Measurements from ENCODE around the gene XKR3. TPM values are rescaled to one million over a fixed set of nuclear protein-coding genes. Genes with fewer than 3 reads are reported as not detected.
"Not testable (repeated sequence)": the region's sequence is repeated elsewhere in the genome, so short reads cannot be mapped to it uniquely, and the experiment has no call there.

XKR3 gene
- polyA plus RNA-seq, 1 donor, result not detected

DNA sequence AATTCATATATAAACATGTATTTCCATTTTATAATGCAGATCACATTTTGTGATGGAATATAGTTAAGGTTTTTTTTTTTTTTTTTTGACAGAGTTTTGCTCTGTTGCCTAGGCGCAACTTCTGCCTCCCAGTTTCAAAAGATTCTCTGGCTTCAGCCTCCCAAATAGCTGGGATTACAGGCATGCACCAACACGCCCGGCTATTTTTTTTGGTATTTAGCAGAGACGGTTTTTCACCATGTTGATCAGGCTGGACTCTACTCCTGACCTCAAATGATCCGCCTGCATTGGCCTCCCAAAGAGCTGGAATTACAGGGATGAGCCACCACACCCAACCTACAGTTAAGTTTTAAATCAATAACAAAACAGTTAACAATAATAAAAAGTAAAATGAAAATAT lies 18.8 kb downstream of the XKR3 start:
- DNase-seq (ENCODE audit: low read depth), result no peak

DNA sequence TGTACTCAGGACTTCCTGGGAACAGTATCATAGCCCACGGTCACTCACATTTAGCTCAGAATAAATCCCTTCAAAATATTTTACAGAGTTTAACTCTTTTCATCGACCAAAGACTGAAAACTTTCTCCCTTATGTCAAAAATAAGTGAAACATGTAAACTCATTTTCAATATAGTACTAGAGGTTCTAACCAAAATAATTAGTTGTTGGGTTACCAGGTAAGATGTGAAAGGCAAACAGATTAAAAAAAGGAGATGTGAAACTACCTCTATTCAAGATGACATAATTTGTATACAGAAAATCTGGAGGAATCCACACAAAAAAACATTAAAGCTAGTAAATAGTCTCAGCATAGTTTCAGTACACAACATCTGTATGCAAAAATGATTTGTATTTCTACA lies 20.3 kb downstream of the XKR3 start:
- no peak for DNase-seq (ENCODE audit: low read depth)

- DNase-seq (ENCODE audit: low read depth), result no peak
These were observed 21.8 kb downstream of the XKR3 start for GRCh38 chr22:16803255-16803917.

DNA sequence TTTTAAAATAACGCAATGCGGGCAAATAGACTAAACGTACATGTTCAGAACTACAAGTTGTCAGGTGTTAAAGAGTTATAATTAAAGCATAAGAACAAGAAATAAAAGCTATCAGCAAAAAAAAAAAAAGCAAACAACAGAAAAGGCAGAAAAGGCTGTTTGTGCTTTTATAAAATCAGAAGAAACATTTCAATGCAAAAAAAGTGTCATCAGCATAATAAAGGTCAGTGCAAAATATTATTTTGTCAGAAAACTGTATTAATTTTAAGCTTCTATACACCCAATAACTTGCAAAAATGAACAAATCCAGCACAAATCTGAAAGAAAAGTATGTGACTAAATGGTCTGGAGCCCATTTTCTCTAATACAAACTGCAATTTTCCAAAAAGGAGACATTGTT lies 23.6 kb downstream of the XKR3 start:
- DNase-seq (ENCODE audit: low read depth), result no peak

- no peak for DNase-seq (ENCODE audit: low read depth)
These were observed 24.1 kb downstream of the XKR3 start for GRCh38 chr22:16801088-16801487.

DNA sequence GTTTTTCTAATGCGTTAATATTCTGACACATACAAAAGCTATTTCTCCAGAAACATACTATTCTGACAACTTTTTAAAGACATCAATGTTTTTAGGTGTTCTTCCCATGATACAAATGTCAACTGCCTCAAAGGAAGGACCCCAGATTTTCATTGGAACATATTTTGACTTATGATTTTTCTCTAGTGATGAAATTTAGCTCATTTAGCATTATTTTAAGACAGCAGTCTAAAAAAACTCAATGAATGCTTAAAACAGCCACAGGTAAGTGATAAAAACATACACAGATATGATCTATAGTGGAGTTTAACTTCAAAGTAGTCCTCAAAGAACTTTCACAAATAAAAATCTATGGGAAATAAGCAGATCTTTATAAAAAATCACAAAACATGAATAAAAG lies 24.9 kb downstream of the XKR3 start:
- DNase-seq (ENCODE audit: low read depth), result no peak

GRCh38 chr22:16795504-16795903 lies 29.7 kb downstream of the XKR3 start:
- not testable (repeated sequence) for DNase-seq (ENCODE audit: low read depth)

- no peak for DNase-seq (ENCODE audit: low read depth)
These were observed 31.4 kb downstream of the XKR3 start for GRCh38 chr22:16793831-16794230.

GRCh38 chr22:16789860-16790493 lies 35.2 kb downstream of the XKR3 start:
- no peak for DNase-seq (ENCODE audit: low read depth)

DNA sequence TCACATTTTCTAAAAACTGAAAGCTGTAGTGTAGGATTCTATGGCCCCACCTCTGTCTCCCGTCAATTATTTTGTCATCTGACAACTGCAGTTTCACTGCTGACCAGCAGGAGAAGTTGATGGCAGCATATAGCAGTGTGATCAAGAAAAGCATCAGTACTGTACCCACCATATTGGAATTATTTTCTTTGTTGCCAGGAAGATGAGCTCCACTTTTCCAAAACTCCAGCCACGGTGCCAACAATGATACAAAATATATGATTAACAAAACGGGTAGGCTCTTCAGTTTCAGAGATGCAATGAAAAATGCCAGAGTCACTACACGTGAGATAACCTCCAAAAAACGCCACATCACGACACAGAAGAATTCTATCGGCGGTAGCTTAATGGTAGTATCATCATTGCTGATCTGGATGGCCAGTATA lies 41.3 kb downstream of the XKR3 start:
- no peak for DNase-seq (ENCODE audit: low read depth)

DNA sequence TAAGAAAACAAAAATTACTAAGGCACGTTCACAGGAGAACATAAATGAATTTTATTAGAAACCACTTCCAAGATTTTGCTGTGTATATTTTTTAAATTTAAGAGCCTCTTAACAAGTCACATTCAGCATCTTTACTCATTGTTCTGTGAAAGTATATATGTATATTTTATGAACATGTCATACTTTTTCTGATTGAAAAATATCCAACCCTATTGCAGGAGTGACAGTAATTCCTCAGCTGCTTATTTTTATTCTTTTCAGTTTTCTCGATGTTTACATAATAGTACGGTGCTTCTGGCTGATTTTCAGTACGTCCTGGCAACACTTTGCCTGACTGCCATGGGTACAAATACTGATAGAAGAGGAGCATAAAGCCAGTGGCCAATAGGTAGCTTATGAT lies 41.8 kb downstream of the XKR3 start:
- no peak for DNase-seq (ENCODE audit: low read depth)

- DNase-seq (ENCODE audit: low read depth), result no peak
These were observed 43.4 kb downstream of the XKR3 start for GRCh38 chr22:16781764-16782329.

DNA sequence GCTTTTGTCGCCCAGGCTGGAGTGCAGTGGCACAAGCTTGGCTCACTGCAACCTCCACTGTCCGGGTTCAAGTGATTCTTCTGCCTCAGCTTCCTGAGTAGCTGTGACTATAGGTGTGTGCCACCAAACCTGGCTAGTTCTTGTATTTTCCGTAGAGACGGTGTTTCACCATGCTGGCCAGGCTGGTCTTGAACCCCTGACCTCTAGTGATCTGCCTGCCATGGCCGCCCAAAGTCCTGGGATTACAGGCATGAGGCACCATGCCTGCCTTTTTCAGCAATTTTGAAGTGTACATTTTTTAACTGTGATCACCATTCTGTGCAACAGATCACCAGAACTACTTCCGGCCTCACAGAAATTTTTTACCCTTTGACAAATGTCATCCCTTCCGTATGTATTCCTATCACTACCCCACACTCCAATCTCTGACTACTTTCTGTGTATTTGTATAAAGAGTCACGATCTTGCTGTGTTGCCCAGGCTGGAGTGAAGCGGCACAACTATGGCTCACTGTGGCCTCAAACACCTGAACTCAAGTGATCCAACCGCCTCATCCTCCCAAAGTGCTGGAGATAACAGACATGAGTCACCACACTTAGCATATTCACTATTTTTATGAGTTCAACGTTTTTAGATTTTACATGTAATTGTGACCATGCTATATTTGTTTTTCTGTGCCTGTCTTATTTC lies 44.0 kb downstream of the XKR3 start:
- no peak for DNase-seq (ENCODE audit: low read depth)

DNA sequence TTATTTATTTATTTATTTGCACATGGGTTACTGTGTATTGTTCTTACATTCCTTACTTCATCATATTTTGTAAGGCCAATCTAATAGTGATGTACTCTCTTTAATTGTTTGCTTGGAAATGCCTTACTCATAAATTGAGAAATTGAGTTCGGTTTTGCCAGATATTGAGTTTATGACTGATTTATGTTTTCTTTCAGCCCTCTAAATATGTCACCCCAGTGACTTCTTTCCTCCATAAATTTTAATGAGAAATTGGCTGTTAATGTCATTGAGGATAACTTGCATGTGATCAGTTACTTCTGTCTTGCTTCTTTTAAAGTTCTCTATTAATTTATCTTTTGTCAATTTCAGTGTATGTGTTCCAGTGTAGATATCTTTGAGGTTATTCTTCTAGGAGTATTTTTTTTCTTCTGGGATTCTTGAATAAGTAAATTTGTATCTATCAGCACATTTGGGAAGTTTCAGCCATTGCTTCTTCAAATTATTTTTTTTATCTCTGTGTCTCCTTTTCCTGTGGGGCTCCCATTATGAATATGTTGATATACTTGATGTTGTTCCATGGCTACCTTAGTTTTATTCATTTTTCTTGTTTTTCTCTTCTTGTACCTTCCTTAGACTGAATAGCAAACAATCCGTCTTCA lies 47.8 kb downstream of the XKR3 start:
- DNase-seq (ENCODE audit: low read depth), result no peak

DNA sequence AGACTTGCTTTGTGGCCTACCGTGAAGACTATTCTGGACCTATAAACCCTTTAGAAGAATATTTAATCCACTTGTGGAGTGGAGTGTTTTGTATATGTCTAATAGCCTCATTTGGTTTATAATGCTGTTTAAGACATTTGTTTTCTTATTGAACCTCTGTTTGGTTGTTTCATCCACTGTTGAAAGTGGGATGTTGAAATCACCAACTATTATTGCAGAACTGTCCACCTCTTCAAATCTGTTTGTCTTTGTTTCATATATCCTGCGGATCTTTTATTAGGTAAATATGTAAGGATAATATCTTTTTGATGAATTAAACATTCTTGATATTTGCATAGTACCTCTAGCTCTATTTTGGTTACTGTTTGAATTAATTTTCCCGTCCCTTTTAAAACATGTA lies 49.1 kb downstream of the XKR3 start:
- DNase-seq (ENCODE audit: low read depth), result no peak

DNA sequence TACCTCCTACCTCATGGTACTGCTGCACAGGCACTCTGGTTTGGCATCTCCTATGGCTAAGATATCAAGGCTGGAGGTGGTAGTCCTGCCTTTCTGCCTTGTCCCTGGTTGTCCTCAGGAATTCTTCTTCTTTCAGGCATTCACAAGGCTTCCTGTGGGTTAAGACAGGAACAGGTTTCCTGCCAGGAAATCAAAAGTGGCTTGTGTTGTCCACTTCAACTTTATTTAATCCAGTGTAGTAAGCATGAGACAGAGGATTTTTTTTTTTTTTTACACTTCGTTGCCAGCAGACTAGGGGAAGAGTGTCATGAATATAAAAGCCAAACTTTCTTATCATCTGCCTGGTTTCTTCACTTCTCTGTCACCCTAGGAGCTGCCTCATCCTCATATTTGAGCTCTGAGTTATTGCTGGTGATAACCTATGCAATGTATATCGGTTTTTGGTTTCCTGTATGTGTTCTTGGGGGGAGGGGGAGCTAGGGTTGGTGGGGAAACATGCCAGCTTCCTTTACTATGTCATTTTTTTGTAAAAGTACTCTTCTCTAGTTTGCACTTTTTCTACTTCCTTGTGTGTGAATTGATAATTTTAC lies 50.2 kb downstream of the XKR3 start:
- no peak for DNase-seq (ENCODE audit: low read depth)

- DNase-seq (ENCODE audit: low read depth), result not testable (repeated sequence)
These were observed 53.6 kb downstream of the XKR3 start for GRCh38 chr22:16771569-16771968.

- DNase-seq (ENCODE audit: low read depth), result not testable (repeated sequence)
These were observed 57.3 kb downstream of the XKR3 start for GRCh38 chr22:16767927-16768326.

GRCh38 chr22:16762224-16762623 lies 63.0 kb downstream of the XKR3 start:
- not testable (repeated sequence) for DNase-seq (ENCODE audit: low read depth)

DNA sequence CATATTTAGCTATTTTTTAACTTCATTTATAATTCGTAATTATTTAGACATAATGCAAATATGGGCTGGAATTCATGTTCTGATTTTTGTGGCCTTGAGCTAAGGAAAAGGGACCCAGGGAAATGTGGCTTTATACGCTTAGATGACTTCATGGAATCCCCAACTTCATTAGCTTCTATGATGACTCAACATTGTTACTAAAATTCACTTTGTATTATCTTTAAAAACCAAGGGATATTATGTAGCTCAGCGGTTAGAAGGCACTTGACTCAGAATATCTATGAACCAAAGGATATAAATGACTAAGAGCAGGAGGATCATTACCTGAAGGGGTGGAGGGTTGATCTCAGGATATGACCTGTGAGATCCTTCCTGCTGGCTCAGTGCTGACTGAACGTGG lies 64.8 kb downstream of the XKR3 start:
- not testable (repeated sequence) for DNase-seq (ENCODE audit: low read depth)

DNA sequence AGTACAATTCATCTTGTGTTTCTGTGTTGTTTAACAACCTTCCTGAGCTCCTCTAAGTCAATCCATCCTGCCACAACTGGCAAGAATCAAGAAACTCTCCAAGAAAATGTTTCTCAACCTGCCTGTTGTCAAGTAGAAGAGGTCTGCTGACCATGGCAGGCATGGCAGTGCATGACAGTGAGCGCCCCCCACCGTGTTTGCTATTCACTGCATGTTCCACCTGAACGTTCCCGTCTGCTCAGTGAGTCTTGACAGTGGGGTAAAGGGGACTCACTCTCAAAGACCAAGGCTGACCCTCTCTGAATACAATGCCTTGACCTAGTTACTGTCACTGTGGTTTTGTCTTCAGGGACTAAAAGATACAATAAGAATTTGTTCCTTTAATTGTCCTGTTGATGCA lies 75.9 kb downstream of the XKR3 start:
- DNase-seq (ENCODE audit: low read depth), result not testable (repeated sequence)

All from forelimb muscle (tissue), 1 donor.